ENCODE measurements around the gene CPAMD8.

Gene CPAMD8

GRCh38 chr19:17049711-17050280 is 23.2 kb upstream of the CPAMD8 start:
- Histone ChIP-seq H3K27ac (no peak overlapping the region), H3K4me1 (ENCODE audit: low read depth, poor library complexity, severe bottlenecking) (no peaks in the 10 kb centered on the region), H3K27me3 (ENCODE audit: insufficient read depth, low read depth) (no peaks in the 10 kb centered on the region), H3K36me3 (ENCODE audit: insufficient read depth) (no peaks in the 10 kb centered on the region; the same call in 1 of the 2 replicates), H2AFZ (ENCODE audit: low read depth) (no peak overlapping the region), H3K79me2 (ENCODE audit: insufficient read depth, low read depth) (no peaks in the 10 kb centered on the region), H3K9ac (no peak overlapping the region), H3K4me2 (no peak overlapping the region), H4K20me1 (ENCODE audit: insufficient read depth) (no peaks in the 10 kb centered on the region), H3K4me3 (IDR thresholded peaks at IDR 0.05; ENCODE audit: insufficient read depth, low read depth, low read length) (no peak overlapping the region)
- TF ChIP-seq, protein P1, sequence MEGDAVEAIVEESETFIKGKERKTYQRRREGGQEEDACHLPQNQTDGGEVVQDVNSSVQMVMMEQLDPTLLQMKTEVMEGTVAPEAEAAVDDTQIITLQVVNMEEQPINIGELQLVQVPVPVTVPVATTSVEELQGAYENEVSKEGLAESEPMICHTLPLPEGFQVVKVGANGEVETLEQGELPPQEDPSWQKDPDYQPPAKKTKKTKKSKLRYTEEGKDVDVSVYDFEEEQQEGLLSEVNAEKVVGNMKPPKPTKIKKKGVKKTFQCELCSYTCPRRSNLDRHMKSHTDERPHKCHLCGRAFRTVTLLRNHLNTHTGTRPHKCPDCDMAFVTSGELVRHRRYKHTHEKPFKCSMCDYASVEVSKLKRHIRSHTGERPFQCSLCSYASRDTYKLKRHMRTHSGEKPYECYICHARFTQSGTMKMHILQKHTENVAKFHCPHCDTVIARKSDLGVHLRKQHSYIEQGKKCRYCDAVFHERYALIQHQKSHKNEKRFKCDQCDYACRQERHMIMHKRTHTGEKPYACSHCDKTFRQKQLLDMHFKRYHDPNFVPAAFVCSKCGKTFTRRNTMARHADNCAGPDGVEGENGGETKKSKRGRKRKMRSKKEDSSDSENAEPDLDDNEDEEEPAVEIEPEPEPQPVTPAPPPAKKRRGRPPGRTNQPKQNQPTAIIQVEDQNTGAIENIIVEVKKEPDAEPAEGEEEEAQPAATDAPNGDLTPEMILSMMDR (conservative IDR thresholded peaks at IDR 0.05; ENCODE audit: low read depth, low read length): no peak

GRCh38 chr19:17048885-17049453 is 22.4 kb upstream of the CPAMD8 start:
- H3K4me3 ChIP-seq (IDR thresholded peaks at IDR 0.05; ENCODE audit: insufficient read depth, low read depth, low read length): no peak overlapping the region
- H3K4me2 ChIP-seq: no peak overlapping the region
- no peak overlapping the region for H2AFZ ChIP-seq (ENCODE audit: low read depth)
- no peaks in the 10 kb centered on the region; the same call in 1 of the 2 replicates for H3K36me3 ChIP-seq (ENCODE audit: insufficient read depth)
- H3K9ac ChIP-seq: no peak overlapping the region
- H4K20me1 ChIP-seq (ENCODE audit: insufficient read depth): no peaks in the 10 kb centered on the region
- TF ChIP-seq, protein P1 (conservative IDR thresholded peaks at IDR 0.05; ENCODE audit: low read depth, low read length): no peak
- H3K79me2 ChIP-seq (ENCODE audit: insufficient read depth, low read depth): no peaks in the 10 kb centered on the region
- no peak overlapping the region for H3K27ac ChIP-seq
- H3K4me1 ChIP-seq (ENCODE audit: low read depth, poor library complexity, severe bottlenecking): no peaks in the 10 kb centered on the region
- H3K27me3 ChIP-seq (ENCODE audit: insufficient read depth, low read depth): no peaks in the 10 kb centered on the region

DNA sequence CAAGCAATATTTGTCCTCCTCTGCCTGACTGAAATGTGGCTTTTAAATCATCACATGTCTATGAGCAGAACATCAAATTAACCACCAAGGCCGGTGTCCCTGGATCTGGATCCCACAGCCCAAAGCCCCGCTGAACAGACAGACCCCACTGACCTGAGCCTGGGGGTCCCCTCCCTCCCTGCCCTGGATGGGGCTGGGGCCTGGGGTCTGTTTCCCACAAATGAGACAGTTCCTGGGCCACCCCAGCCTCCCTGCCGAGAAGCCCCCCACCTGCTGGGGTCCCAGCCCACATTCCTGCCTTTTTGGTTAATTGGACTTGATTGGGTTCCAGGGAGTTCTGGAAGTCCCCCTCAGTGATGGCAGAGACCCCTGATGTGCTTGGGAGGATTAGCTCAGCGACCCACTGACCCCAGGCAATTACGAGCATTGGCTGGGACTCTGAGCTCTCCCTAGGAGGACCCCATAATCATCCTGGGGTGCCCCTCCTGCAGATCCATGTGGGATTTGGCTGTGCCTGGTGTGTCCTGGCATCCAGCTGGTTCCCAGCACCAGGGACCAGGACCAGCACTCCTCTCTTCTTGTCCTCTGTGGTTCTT is 19.4 kb upstream of the CPAMD8 start:
- Histone ChIP-seq H3K79me2 (ENCODE audit: insufficient read depth, low read depth) (no peaks in the 10 kb centered on the region), H4K20me1 (ENCODE audit: insufficient read depth) (no peaks in the 10 kb centered on the region), H3K4me1 (ENCODE audit: low read depth, poor library complexity, severe bottlenecking) (no peaks in the 10 kb centered on the region), H3K27ac (no peak overlapping the region), H3K36me3 (ENCODE audit: insufficient read depth) (no peaks in the 10 kb centered on the region; the same call in 1 of the 2 replicates), H3K9ac (no peak overlapping the region), H3K4me3 (IDR thresholded peaks at IDR 0.05; ENCODE audit: insufficient read depth, low read depth, low read length) (no peak overlapping the region), H3K27me3 (ENCODE audit: insufficient read depth, low read depth) (no peaks in the 10 kb centered on the region), H3K4me2 (no peak overlapping the region), H2AFZ (ENCODE audit: low read depth) (no peak overlapping the region)
- TF ChIP-seq, protein P1 (conservative IDR thresholded peaks at IDR 0.05; ENCODE audit: low read depth, low read length): no peak

DNA sequence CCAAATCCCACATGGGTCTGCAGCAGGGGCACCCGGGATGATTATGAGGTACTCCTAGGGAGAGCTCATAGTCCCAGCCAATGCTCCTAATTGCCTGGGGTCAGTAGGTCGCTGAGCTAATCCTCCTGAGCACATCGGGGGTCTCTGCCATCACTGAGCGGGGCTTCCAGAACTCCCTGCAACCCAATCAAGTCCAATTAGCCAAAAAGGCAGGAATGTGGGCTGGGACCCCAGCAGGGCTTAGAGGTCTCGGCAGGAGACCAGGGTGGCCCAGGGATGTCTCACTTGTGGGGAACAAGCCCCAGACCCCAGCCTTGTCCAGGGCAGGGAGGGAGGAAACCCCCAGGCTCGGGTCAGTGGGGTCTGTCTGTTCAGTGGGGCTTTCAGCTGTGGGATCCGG is 17.1 kb upstream of the CPAMD8 start:
- Histone ChIP-seq H2AFZ (ENCODE audit: low read depth) (no peak overlapping the region), H3K4me3 (IDR thresholded peaks at IDR 0.05; ENCODE audit: insufficient read depth, low read depth, low read length) (no peak overlapping the region), H3K4me1 (ENCODE audit: low read depth, poor library complexity, severe bottlenecking) (no peaks in the 10 kb centered on the region), H3K4me2 (no peak overlapping the region), H4K20me1 (ENCODE audit: insufficient read depth) (no peaks in the 10 kb centered on the region), H3K27ac (no peak overlapping the region), H3K27me3 (ENCODE audit: insufficient read depth, low read depth) (peaks cover 5% of the 10 kb centered on the region; the same call in 1 of the 2 replicates), H3K79me2 (ENCODE audit: insufficient read depth, low read depth) (no peaks in the 10 kb centered on the region), H3K36me3 (ENCODE audit: insufficient read depth) (no peaks in the 10 kb centered on the region), H3K9ac (no peak overlapping the region)
- TF ChIP-seq, protein P1 (conservative IDR thresholded peaks at IDR 0.05; ENCODE audit: low read depth, low read length): no peak
